GM13977 (cell line): ENCODE data around the gene LY86.
"Not testable (repeated sequence)": the region's sequence is repeated elsewhere in the genome, so short reads cannot be mapped to it uniquely, and the experiment has no call there.

ENCODE experiments used
- DNase-seq: peaks from one replicate; pipeline ENCODE4 v3.0.0; 2012; ENCODE audit warnings: low spot score
- CTCF ChIP-seq: IDR thresholded peaks from 2 replicates; pipeline ENCODE4 v1.5.1; 2012; ENCODE audit warnings: mild to moderate bottlenecking, control low read depth; ENCODE audit not compliant: insufficient read depth; ENCODE audit errors: extremely low read depth, missing control alignments
- in situ Hi-C: fragments of 300-500 bp; cut with MboI; formaldehyde crosslinking; loops from one replicate; pipeline ENCODE4 v1.12.0; 2022; ENCODE audit warnings: low sequenced_read_pairs, low pct_unique_long_range_greater_than_20kb, mixed read lengths, inconsistent platforms; ENCODE audit not compliant: unreplicated experiment

The LY86 gene

GRCh38 chr6:6609450-6609849 lies 20.9 kb downstream of the LY86 start:
- DNase-seq: peak; percentile 43
- in situ Hi-C loops: no loop called here
- no peak for TF ChIP-seq CTCF

- in situ Hi-C loops: no loop called here
- peak; percentile 72 for DNase-seq
These were observed 21.6 kb downstream of the LY86 start for GRCh38 chr6:6610031-6610591.

GRCh38 chr6:6611486-6611885 lies 23.0 kb downstream of the LY86 start:
- no peak for TF ChIP-seq CTCF
- in situ Hi-C loops: no loop called here
- DNase-seq: no peak

More at GRCh38 chr6:6610031-6610591, 21.6 kb downstream of the LY86 start:
- TF ChIP-seq CTCF: no peak

- in situ Hi-C loops: no loop called here
- TF ChIP-seq CTCF: no peak
- DNase-seq: no peak
These were observed 23.8 kb downstream of the LY86 start for GRCh38 chr6:6612308-6612707.

GRCh38 chr6:6613103-6613718 lies 24.7 kb downstream of the LY86 start:
- in situ Hi-C loops: not testable (repeated sequence)

GRCh38 chr6:6614096-6614982 lies 25.8 kb downstream of the LY86 start:
- no peak for DNase-seq
- no peak for TF ChIP-seq CTCF
- in situ Hi-C loops: no loop called here

More at GRCh38 chr6:6613103-6613718, 24.7 kb downstream of the LY86 start:
- DNase-seq: not testable (repeated sequence)

GRCh38 chr6:6614983-6615349 lies 26.4 kb downstream of the LY86 start:
- TF ChIP-seq CTCF: no peak
- in situ Hi-C loops: no loop called here
- DNase-seq: no peak
